ENCODE results near the gene FAM131C. TPM values are rescaled to one million over a fixed set of nuclear protein-coding genes. Genes with fewer than 3 reads are reported as not detected.

Gene FAM131C
- total RNA-seq, 1 donor from 2014 or later, result 1.1 TPM

DNA sequence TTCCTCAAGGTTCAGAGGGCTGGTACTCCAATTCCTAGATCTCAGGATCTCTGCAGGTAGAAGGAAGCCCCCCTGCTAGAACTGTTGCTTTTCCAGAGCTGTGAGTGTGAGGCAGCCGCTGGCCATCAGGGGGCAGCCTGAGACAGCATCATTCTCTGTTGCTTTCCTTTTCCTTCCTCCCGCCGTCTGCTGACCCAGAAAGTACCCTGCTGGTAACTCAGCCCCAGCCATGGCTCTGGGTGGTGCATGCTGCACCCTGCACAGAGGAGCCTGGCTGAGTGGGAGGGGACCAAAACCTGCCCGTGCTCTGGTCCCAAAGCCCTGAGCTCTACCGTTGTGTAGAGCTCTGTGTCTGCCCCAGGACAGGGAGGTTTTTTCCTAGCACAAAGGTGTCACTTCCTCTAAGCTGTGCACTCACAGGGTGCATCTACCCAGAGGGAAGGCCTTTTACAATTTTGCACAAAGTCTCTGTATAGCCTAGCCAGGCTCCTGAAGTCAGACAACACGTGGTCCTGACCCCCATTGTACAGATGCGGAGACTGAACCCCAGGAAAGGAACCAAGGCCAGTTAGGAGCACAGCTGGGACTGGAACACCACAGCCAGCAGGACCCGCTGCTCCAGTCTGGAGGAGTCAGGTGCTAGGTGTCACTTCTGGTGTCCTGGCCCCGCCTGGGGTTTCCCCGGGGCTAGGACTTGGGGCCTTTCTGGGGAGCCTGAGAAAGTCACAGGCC, 5.6 kb upstream of the FAM131C start:
- Mint-ChIP-seq H3K4me3 (ENCODE audit: unreplicated experiment) (no peak overlapping the region), H3K27me3 (ENCODE audit: unreplicated experiment) (peaks cover 9% of the 10 kb centered on the region), H3K9me3 (ENCODE audit: unreplicated experiment) (peaks cover 5% of the 10 kb centered on the region), H3K27ac (ENCODE audit: unreplicated experiment) (no peak overlapping the region), H3K4me1 (ENCODE audit: low read depth, unreplicated experiment) (peaks cover 3% of the 10 kb centered on the region), H3K36me3 (ENCODE audit: unreplicated experiment) (no peaks in the 10 kb centered on the region)
- TF ChIP-seq, protein P1, sequence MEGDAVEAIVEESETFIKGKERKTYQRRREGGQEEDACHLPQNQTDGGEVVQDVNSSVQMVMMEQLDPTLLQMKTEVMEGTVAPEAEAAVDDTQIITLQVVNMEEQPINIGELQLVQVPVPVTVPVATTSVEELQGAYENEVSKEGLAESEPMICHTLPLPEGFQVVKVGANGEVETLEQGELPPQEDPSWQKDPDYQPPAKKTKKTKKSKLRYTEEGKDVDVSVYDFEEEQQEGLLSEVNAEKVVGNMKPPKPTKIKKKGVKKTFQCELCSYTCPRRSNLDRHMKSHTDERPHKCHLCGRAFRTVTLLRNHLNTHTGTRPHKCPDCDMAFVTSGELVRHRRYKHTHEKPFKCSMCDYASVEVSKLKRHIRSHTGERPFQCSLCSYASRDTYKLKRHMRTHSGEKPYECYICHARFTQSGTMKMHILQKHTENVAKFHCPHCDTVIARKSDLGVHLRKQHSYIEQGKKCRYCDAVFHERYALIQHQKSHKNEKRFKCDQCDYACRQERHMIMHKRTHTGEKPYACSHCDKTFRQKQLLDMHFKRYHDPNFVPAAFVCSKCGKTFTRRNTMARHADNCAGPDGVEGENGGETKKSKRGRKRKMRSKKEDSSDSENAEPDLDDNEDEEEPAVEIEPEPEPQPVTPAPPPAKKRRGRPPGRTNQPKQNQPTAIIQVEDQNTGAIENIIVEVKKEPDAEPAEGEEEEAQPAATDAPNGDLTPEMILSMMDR (IDR thresholded peaks at IDR 0.05; ENCODE audit: partially characterized antibody, unreplicated experiment), result peak; percentile 79
- peak; percentile 85 for DNase-seq

DNA sequence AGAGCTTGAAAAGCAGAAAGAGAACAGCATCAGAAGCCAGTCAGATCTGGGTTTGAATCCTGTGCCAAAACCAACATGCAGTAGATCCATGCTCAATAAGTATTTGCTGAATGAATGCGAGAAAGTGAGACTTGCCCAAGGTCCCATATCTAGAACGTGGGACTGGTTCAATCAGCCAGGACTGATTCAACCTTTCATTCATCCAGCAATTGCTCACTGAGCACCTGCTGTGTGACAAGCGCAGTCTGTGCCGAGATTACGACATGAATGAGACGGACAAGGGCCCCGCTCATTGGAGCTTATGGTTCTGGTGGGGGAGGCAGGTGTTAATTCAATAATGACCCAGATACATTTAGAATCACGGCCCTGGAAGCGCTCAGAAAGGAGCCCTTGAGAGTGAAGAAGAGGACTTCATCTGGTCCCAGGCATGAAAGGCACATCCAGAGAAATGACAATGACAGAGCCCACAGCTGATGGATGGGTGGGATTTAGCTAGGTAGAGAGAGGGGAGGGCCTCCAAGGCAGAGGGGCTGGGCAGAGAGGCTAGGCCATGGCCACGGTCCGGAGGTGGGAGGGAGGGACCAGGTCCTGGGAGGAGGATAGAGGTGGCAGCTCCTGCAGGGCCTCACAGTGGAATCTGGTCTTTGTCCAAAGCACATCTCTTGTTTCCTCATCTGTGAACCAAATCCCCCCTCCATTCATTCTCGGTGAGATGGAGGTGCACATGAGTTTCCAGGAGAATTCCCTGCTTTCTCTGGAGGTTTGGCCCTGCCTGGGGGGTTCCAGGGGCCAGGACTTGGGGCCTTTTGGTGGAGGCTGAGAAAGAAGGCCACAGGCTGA, 4.2 kb upstream of the FAM131C start:
- H3K4me1 Mint-ChIP-seq (ENCODE audit: low read depth, unreplicated experiment), result peaks cover 6% of the 10 kb centered on the region

DNA sequence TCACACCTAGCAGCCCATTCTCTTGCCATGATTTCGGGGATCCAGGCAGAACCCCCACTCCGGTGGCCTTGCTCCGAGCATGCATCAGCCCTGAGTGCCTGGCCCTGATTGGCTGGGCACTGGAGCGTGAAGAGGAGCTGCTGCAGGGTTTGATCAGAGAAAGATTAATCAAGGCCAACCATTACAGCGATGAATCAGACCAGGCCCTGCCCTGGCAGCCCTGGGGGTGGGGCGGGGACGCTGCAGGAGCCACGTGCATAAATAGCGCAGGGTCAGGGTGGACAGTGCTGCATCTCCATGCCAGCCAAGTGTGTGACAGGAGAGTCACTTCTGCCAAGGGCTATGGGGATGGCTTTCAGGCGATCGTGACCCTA, 3.4 kb upstream of the FAM131C start:
- Mint-ChIP-seq H3K4me1 (ENCODE audit: low read depth, unreplicated experiment) (peaks cover 6% of the 10 kb centered on the region), H3K27me3 (ENCODE audit: unreplicated experiment) (peaks cover 12% of the 10 kb centered on the region)

More for the DNA sequence above, 4.2 kb upstream of the FAM131C start:
- H3K36me3 Mint-ChIP-seq (ENCODE audit: unreplicated experiment), result no peaks in the 10 kb centered on the region
- H3K27me3 Mint-ChIP-seq (ENCODE audit: unreplicated experiment), result peaks cover 12% of the 10 kb centered on the region
- TF ChIP-seq, protein P1 (IDR thresholded peaks at IDR 0.05; ENCODE audit: partially characterized antibody, unreplicated experiment), result no peak
- H3K27ac Mint-ChIP-seq (ENCODE audit: unreplicated experiment), result no peak overlapping the region
- no peak overlapping the region for H3K4me3 Mint-ChIP-seq (ENCODE audit: unreplicated experiment)
- DNase-seq, result no peak
- peaks cover 4% of the 10 kb centered on the region for H3K9me3 Mint-ChIP-seq (ENCODE audit: unreplicated experiment)

DNA sequence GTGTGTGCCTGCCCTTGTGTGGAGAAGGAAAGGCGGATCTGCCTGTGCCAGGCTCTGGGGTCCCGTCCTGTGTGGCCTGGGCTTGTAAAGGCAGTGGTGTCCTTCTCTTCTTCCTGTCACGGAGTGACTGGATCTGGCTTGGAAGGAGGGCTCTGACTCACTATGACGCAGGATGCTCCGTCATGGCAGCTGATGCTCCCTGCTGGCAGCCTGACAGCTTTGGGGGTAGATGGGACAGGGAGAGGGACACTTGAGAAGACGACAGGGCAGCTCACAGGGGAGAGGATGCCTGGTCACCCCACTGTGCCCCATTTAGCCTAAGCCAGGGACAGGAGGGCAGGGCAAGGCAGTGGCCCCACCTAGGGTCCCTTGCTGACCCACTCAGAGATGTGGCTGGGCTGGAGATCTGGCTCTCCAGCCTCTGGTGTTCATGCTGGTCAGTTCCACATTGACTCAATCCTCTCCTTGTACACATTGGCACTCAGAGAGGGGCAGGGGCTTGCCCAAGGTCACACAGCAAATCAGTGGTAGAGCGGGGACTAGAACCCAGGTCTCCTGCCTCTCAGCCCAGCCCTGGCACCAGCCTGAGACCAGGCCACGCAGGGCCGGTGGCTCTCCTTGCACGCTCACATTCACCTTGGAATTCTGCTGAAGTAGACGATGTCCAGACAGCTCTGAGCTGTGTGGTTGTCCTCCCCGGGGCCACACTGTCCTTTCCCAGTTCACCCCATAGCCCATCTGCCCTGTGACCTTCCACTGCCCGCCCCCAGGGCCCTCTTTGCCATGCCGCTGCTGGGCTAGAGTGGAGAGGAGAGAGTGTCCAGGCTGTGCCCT, 2.8 kb upstream of the FAM131C start:
- peaks cover 4% of the 10 kb centered on the region for H3K9me3 Mint-ChIP-seq (ENCODE audit: unreplicated experiment)
- peaks cover 6% of the 10 kb centered on the region for H3K4me1 Mint-ChIP-seq (ENCODE audit: low read depth, unreplicated experiment)
- H3K4me3 Mint-ChIP-seq (ENCODE audit: unreplicated experiment), result no peak overlapping the region
- no peak for DNase-seq
- H3K36me3 Mint-ChIP-seq (ENCODE audit: unreplicated experiment), result no peaks in the 10 kb centered on the region
- peak overlapping the region; percentile 17 for H3K27ac Mint-ChIP-seq (ENCODE audit: unreplicated experiment)
- TF ChIP-seq, protein P1 (IDR thresholded peaks at IDR 0.05; ENCODE audit: partially characterized antibody, unreplicated experiment), result no peak
- peaks cover 12% of the 10 kb centered on the region for H3K27me3 Mint-ChIP-seq (ENCODE audit: unreplicated experiment)

More for the DNA sequence above, 3.4 kb upstream of the FAM131C start:
- TF ChIP-seq, protein P1 (IDR thresholded peaks at IDR 0.05; ENCODE audit: partially characterized antibody, unreplicated experiment), result no peak
- Mint-ChIP-seq H3K27ac (ENCODE audit: unreplicated experiment) (peak overlapping the region; percentile 17), H3K4me3 (ENCODE audit: unreplicated experiment) (no peak overlapping the region), H3K9me3 (ENCODE audit: unreplicated experiment) (peaks cover 4% of the 10 kb centered on the region), H3K36me3 (ENCODE audit: unreplicated experiment) (no peaks in the 10 kb centered on the region)
- no peak for DNase-seq
